ENCODE results near the gene ATP6V0E1.

ATP6V0E1 gene

DNA sequence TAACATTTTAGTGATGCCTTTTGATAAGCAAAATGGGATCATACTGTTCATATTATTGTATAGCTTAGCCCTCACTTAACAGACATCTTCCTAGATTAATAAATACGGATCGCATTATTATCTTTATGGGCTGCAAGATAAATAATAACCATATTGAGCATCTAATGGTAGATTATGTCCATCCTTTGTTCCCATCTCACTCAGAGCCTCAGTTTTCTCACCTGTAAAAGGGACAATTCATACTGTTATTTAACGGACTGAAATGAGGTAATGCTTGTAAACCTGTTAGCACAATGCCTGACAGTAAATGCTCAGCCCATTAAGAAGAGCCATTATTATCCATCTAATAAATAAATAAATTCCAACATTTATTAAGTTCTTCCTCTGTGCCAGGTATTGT is 27.3 kb upstream of the ATP6V0E1 start:
- no peak overlapping the region for H3K4me3 ChIP-seq (ENCODE audit: low read depth, low read length)
- no peak for DNase-seq (ENCODE audit: low read depth)
- TF ChIP-seq, protein P1, sequence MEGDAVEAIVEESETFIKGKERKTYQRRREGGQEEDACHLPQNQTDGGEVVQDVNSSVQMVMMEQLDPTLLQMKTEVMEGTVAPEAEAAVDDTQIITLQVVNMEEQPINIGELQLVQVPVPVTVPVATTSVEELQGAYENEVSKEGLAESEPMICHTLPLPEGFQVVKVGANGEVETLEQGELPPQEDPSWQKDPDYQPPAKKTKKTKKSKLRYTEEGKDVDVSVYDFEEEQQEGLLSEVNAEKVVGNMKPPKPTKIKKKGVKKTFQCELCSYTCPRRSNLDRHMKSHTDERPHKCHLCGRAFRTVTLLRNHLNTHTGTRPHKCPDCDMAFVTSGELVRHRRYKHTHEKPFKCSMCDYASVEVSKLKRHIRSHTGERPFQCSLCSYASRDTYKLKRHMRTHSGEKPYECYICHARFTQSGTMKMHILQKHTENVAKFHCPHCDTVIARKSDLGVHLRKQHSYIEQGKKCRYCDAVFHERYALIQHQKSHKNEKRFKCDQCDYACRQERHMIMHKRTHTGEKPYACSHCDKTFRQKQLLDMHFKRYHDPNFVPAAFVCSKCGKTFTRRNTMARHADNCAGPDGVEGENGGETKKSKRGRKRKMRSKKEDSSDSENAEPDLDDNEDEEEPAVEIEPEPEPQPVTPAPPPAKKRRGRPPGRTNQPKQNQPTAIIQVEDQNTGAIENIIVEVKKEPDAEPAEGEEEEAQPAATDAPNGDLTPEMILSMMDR (IDR thresholded peaks at IDR 0.05; ENCODE audit: control insufficient read depth, extremely low read depth, insufficient read depth): no peak

GRCh38 chr5:172956936-172957335 is 26.6 kb upstream of the ATP6V0E1 start:
- no peak overlapping the region for H3K4me3 ChIP-seq (ENCODE audit: low read depth, low read length)
- TF ChIP-seq, protein P1 (IDR thresholded peaks at IDR 0.05; ENCODE audit: control insufficient read depth, extremely low read depth, insufficient read depth): no peak
- no peak for DNase-seq (ENCODE audit: low read depth)

GRCh38 chr5:172957458-172957857 is 26.1 kb upstream of the ATP6V0E1 start:
- H3K4me3 ChIP-seq (ENCODE audit: low read depth, low read length): no peak overlapping the region
- TF ChIP-seq, protein P1 (IDR thresholded peaks at IDR 0.05; ENCODE audit: control insufficient read depth, extremely low read depth, insufficient read depth): no peak
- no peak for DNase-seq (ENCODE audit: low read depth)

- TF ChIP-seq, protein P1 (IDR thresholded peaks at IDR 0.05; ENCODE audit: control insufficient read depth, extremely low read depth, insufficient read depth): no peak
- peak overlapping the region; percentile 100 for H3K4me3 ChIP-seq (ENCODE audit: low read depth, low read length)
- no peak for DNase-seq (ENCODE audit: low read depth)
Measured at GRCh38 chr5:172958331-172959046, 25.1 kb upstream of the ATP6V0E1 start.

DNA sequence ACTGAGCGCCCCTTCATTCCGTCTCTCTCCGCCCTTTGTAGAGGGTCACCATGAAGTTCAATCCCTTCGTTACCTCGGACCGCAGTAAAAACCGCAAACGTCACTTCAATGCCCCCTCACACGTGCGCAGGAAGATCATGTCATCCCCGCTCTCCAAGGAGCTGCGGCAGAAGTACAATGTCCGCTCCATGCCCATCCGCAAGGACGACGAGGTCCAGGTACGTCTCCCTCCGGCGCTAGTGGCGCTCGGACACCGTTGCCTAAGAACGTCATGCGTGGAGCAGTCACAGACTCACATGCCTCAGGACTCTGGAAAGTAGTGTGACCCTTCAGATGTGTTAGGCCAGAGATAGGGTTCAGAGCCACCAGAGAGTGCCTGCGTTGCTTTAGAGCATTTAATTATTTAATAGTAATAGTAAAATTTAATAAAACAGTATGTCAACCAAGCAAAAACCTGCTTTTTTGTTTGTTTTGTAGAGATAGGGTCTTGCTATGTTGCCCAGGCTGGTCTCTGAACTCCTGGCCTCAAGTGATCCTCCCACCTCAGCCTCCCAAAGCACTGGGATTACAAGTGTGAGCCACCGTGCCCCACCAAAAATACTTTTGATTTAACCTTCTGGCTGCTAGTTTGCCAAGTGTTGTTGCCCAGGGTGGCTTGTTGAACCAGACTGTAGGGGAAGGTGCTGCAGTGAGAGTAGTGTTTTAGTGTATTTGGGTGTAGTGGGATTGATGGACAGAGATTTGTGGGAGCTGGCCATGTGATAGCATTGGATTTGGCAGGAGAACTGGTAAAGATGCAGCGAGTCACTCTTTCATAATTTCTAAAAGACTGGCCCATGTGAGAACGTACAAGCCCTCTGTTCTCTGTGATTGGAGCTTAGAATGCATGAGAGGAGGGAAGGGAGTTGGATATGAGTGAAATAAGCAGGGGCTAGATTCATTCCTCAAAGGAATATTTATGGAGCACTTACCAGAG is 23.5 kb upstream of the ATP6V0E1 start:
- peak overlapping the region; percentile 100 for H3K4me3 ChIP-seq (ENCODE audit: low read depth, low read length)
- DNase-seq (ENCODE audit: low read depth): no peak
- TF ChIP-seq, protein P1 (IDR thresholded peaks at IDR 0.05; ENCODE audit: control insufficient read depth, extremely low read depth, insufficient read depth): no peak

DNA sequence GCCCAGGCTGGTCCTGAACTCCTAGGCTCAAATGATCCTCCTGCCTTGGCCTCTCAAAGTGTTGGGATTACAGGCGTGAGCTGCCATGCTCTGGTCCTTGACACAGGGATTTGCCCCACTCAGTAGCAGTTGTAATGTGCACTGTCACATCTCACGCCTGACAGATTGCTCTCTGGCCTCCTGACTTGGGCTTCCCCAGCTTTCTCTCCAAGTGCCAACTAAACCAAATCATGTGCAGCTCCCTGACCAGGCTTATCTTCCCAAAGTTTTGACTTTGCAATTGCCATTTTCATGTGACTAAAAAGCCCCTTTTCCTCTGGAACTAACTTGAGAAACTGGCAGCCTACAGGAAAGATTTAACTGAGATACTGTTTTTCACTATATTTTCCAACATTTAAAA is 13.7 kb upstream of the ATP6V0E1 start:
- DNase-seq (ENCODE audit: low read depth): no peak
- H3K4me3 ChIP-seq (ENCODE audit: low read depth, low read length): no peak overlapping the region
- TF ChIP-seq, protein P1 (IDR thresholded peaks at IDR 0.05; ENCODE audit: control insufficient read depth, extremely low read depth, insufficient read depth): no peak

All from LNCaP clone FGC (cell line).